ENCODE data around the gene CLCNKB.

GRCh38 chr1:16006010-16006409 lies 37.6 kb upstream of the CLCNKB start:
- TF ChIP-seq POLR2AphosphoS5 (IDR thresholded peaks at IDR 0.05; ENCODE audit: insufficient read depth in 1 of 2, low read depth in 1 of 2), result no peak
- TF ChIP-seq CTCF (IDR thresholded peaks at IDR 0.05), result no peak

All from vagina (tissue), 2 donors.